ENCODE data around the gene ARHGEF18. TPM values are rescaled to one million over a fixed set of nuclear protein-coding genes. Genes with fewer than 3 reads are reported as not detected.

ARHGEF18 gene
- total RNA-seq, 1 experiment from 2014 or later: 77.4 TPM

DNA sequence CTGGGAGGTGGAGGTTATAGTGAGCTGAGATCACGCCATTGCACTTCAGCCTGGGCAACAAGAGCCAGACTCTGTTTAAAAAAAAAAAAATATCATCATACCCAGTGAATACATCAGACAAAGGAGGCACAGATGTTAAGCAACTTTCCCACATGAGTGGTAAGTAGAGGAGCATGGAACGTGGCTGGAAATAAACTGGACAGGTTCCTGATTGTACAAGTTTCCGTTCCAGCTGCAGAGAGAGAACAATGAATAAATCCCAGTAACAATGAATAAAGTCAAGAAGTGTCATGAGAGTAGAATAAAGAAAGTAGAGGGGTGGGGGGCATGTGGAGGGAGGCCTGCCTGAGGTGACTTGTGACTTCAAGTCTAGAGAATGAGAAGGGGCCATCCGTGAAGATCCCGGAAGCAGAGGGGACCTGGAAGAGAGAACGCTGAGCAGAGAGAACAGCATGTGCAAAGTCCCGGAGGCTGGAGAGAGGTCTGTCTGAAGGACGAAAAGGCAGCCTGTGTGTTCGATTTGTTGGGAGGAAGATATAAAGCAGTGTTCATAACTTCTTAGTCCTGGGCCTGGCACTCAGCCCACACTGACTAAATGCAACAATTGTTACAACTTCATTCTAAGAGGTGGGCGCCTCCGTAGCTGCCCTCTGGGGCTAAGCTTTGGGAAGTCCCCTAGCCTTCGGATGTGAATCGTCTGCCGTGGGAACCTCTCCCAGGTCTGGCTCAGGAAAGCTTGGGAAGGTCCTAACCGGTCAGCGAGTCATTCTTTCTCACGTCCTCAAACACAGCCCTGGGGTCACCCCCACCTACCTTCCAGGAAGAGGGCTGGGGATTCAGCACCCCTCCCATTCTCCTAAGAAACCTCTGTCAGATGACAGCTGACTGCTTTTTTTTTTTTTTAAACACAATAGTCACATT lies 15.3 kb upstream of the ARHGEF18 start:
- Histone ChIP-seq H3K9me3 (ENCODE audit: insufficient read depth, low read depth) (no peaks in the 10 kb centered on the region), H2AFZ (no peak overlapping the region), H3K79me2 (ENCODE audit: low read depth) (no peaks in the 10 kb centered on the region), H3K9me2 (ENCODE audit: insufficient read depth) (no peaks in the 10 kb centered on the region), H3K36me3 (ENCODE audit: low read depth) (no peaks in the 10 kb centered on the region), H3K27ac (no peak overlapping the region), H3K27me3 (ENCODE audit: insufficient read depth, low read depth) (no peaks in the 10 kb centered on the region), H3F3A (ENCODE audit: insufficient read depth, low read depth) (no peaks in the 10 kb centered on the region), H4K20me1 (ENCODE audit: insufficient read depth) (no peaks in the 10 kb centered on the region), H3K4me1 (replicated peaks; ENCODE audit: insufficient read depth) (no peaks in the 10 kb centered on the region), H3K4me3 (no peak overlapping the region), H3K4me2 (no peak overlapping the region)
- POLR2A ChIA-PET (ENCODE audit: unreplicated experiment): interaction anchor here (0.7 kb wide), 1 partner anchor 234 kb away, joined by 6 read pairs; no protein-coding TSS in a partner anchor
- CTCF ChIA-PET: no interaction called here
- no peak for DNase-seq
- no TSS peak for BruUV-seq (replicated peaks)
- TF ChIP-seq EZH2 (IDR thresholded peaks at IDR 0.05; ENCODE audit: low read depth): no peak
- no peak for TF ChIP-seq CTCF (conservative IDR thresholded peaks at IDR 0.05)
- intact Hi-C loops (cut with micrococcal nuclease; ENCODE audit: unreplicated experiment): no loop called here

DNA sequence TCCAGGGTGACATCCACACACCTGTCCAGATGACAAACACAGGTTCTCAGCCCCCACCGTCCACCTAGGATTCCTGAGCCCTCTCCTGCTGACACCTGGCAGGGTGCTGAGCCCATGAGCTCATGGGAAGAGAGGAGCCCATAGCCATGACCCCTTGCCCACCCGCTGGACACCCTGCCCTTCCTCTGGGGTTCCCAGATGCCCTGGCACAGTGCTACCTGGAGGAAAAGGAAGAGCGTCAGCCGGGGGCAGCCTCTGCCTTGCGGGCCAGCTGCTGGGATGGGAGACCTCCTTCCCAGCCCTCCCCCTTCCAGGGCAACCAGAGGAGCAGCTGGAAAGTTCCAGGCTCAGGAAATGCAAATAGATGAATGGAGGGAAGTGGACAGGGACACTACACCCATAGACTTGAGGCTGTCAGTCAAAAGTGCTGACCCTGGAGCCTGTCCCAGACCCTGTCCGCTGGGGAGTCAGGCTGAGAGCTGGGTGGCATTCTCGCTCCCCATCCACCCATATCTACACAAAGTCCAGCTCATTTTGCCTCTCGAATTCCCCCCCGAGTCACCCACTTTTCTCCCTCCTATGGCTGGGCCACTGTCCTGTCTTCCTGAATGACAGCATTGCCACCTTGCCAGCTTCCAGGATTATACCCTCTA lies 12.3 kb upstream of the ARHGEF18 start:
- DNase-seq: no peak
- Histone ChIP-seq H3K9me2 (ENCODE audit: insufficient read depth) (no peaks in the 10 kb centered on the region), H2AFZ (no peak overlapping the region), H3K27me3 (ENCODE audit: insufficient read depth, low read depth) (no peaks in the 10 kb centered on the region), H3K4me1 (replicated peaks; ENCODE audit: insufficient read depth) (no peaks in the 10 kb centered on the region), H3K4me2 (no peak overlapping the region), H3K79me2 (ENCODE audit: low read depth) (no peaks in the 10 kb centered on the region), H4K20me1 (ENCODE audit: insufficient read depth) (no peaks in the 10 kb centered on the region), H3K36me3 (ENCODE audit: low read depth) (no peaks in the 10 kb centered on the region), H3K9me3 (ENCODE audit: insufficient read depth, low read depth) (no peaks in the 10 kb centered on the region), H3F3A (ENCODE audit: insufficient read depth, low read depth) (no peaks in the 10 kb centered on the region), H3K4me3 (no peak overlapping the region), H3K27ac (no peak overlapping the region)
- BruUV-seq (replicated peaks): no TSS peak
- POLR2A ChIA-PET (ENCODE audit: unreplicated experiment): no interaction called here
- intact Hi-C loops (cut with micrococcal nuclease; ENCODE audit: unreplicated experiment): no loop called here
- TF ChIP-seq CTCF (conservative IDR thresholded peaks at IDR 0.05): no peak
- TF ChIP-seq EZH2 (IDR thresholded peaks at IDR 0.05; ENCODE audit: low read depth): no peak
- CTCF ChIA-PET: interaction anchor here (0.6 to 0.7 kb wide), 3 partner anchors 8 to 332 kb away, joined by 3 to 5 read pairs (median 4); no protein-coding TSS in a partner anchor

DNA sequence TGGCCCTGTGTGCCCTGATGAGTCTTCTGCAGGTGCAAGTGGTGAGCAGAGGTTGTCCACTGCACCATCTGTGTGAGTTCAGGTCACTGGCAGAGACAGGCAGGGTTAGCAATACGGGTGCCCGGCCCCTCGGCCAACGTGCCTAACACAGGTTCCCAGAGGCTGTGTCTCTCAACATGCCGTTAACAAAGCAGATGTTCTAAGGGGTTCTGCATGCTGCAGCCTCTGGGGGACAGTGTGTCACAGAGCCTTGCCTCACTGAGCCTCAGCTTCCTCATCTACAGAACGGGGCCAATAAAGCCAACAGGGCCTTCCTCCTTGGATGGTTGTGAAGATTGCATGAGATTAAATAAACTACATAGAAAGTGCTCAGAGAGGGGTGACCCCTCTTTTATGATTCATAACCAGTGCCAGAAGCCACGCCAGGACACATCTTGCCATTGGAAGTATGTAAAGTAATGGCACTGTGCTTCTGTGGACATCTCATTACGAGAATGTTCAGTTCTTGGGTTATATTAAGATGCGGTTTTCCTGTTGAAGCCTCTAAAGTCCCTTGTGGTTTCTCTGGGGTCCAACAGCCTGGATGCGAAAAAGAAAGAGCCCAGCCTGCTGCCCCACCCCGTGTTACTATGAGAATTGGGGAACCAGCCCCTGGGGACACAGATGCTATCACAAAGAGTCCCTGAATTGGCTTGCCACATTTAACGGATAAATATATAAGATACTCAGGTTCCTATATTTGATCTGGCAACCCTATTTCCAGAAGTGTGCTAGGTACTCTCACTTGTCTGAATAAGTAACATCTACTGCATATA lies 11.2 kb upstream of the ARHGEF18 start:
- no peak overlapping the region for H2AFZ ChIP-seq
- H3K4me1 ChIP-seq (replicated peaks; ENCODE audit: insufficient read depth): no peaks in the 10 kb centered on the region
- BruUV-seq (replicated peaks): no TSS peak
- H3K36me3 ChIP-seq (ENCODE audit: low read depth): no peaks in the 10 kb centered on the region
- no peaks in the 10 kb centered on the region for H3K79me2 ChIP-seq (ENCODE audit: low read depth)
- H4K20me1 ChIP-seq (ENCODE audit: insufficient read depth): no peaks in the 10 kb centered on the region
- POLR2A ChIA-PET (ENCODE audit: unreplicated experiment): no interaction called here
- H3K9me2 ChIP-seq (ENCODE audit: insufficient read depth): no peaks in the 10 kb centered on the region
- H3K4me3 ChIP-seq: no peak overlapping the region
- no peaks in the 10 kb centered on the region for H3K27me3 ChIP-seq (ENCODE audit: insufficient read depth, low read depth)
- no peaks in the 10 kb centered on the region for H3K9me3 ChIP-seq (ENCODE audit: insufficient read depth, low read depth)
- no peaks in the 10 kb centered on the region for H3F3A ChIP-seq (ENCODE audit: insufficient read depth, low read depth)
- TF ChIP-seq EZH2 (IDR thresholded peaks at IDR 0.05; ENCODE audit: low read depth) (no peak), CTCF (conservative IDR thresholded peaks at IDR 0.05) (no peak)
- DNase-seq: no peak
- intact Hi-C loops (cut with micrococcal nuclease; ENCODE audit: unreplicated experiment): no loop called here
- H3K4me2 ChIP-seq: no peak overlapping the region
- H3K27ac ChIP-seq: no peak overlapping the region
- CTCF ChIA-PET: interaction anchor here (0.7 kb wide), 2 partner anchors 79 to 331 kb away, joined by 3 read pairs; no protein-coding TSS in a partner anchor
